ENCODE data around the gene COL13A1.
A peak's percentile ranks its signal among the peaks of the same experiment; 100 is the strongest.

COL13A1 gene

GRCh38 chr10:69906425-69906824, 104.7 kb downstream of the COL13A1 start:
- no peak for DNase-seq (ENCODE audit: low read depth)

GRCh38 chr10:69907517-69907916, 105.8 kb downstream of the COL13A1 start:
- no peak for DNase-seq (ENCODE audit: low read depth)

- DNase-seq (ENCODE audit: low read depth) = no peak
Observed at GRCh38 chr10:69908124-69908523, 106.4 kb downstream of the COL13A1 start.

GRCh38 chr10:69910561-69910960, 108.9 kb downstream of the COL13A1 start:
- no peak for DNase-seq (ENCODE audit: low read depth)

- no peak for DNase-seq (ENCODE audit: low read depth)
Observed at GRCh38 chr10:69911613-69912528, 110.2 kb downstream of the COL13A1 start.

GRCh38 chr10:69912589-69912988, 110.9 kb downstream of the COL13A1 start:
- DNase-seq (ENCODE audit: low read depth) = peak; percentile 5

- DNase-seq (ENCODE audit: low read depth) = no peak
Observed at GRCh38 chr10:69913606-69914382, 112.1 kb downstream of the COL13A1 start.

GRCh38 chr10:69914398-69915214, 112.9 kb downstream of the COL13A1 start:
- peak; percentile 35 for DNase-seq (ENCODE audit: low read depth)

GRCh38 chr10:69915215-69915560, 113.5 kb downstream of the COL13A1 start:
- DNase-seq (ENCODE audit: low read depth) = no peak

GRCh38 chr10:69916118-69916517, 114.4 kb downstream of the COL13A1 start:
- no peak for DNase-seq (ENCODE audit: low read depth)

- no peak for DNase-seq (ENCODE audit: low read depth)
Observed at GRCh38 chr10:69918036-69918435, 116.3 kb downstream of the COL13A1 start.

- no peak for DNase-seq (ENCODE audit: low read depth)
Observed at GRCh38 chr10:69919250-69919649, 117.5 kb downstream of the COL13A1 start.

- no peak for DNase-seq (ENCODE audit: low read depth)
Observed at GRCh38 chr10:69925111-69925510, 123.4 kb downstream of the COL13A1 start.

GRCh38 chr10:69928339-69928738, 126.6 kb downstream of the COL13A1 start:
- no peak for DNase-seq (ENCODE audit: low read depth)

GRCh38 chr10:69929575-69929974, 127.9 kb downstream of the COL13A1 start:
- no peak for DNase-seq (ENCODE audit: low read depth)

- no peak for DNase-seq (ENCODE audit: low read depth)
Observed at GRCh38 chr10:69934768-69935167, 133.1 kb downstream of the COL13A1 start.

GRCh38 chr10:69936091-69936490, 134.4 kb downstream of the COL13A1 start:
- no peak for DNase-seq (ENCODE audit: low read depth)

GRCh38 chr10:69938541-69938991, 136.9 kb downstream of the COL13A1 start:
- peak; percentile 38 for DNase-seq (ENCODE audit: low read depth)

GRCh38 chr10:69939061-69939460, 137.4 kb downstream of the COL13A1 start:
- DNase-seq (ENCODE audit: low read depth) = no peak

- DNase-seq (ENCODE audit: low read depth) = no peak
Observed at GRCh38 chr10:69939481-69939880, 137.8 kb downstream of the COL13A1 start.

- no peak for DNase-seq (ENCODE audit: low read depth)
Observed at GRCh38 chr10:69941730-69942129, 140.0 kb downstream of the COL13A1 start.

- no peak for DNase-seq (ENCODE audit: low read depth)
Observed at GRCh38 chr10:69943292-69943820, 141.7 kb downstream of the COL13A1 start.

Measured in amniotic epithelial cell (primary cell).